Measurements from ENCODE around the gene ASTE1. TPM values are rescaled to one million over a fixed set of nuclear protein-coding genes. Genes with fewer than 3 reads are reported as not detected.
A peak's percentile ranks its signal among the peaks of the same experiment; 100 is the strongest.

Gene ASTE1
- total RNA-seq, 2 donors from 2014 or later = 24.3 to 24.4 TPM

DNA sequence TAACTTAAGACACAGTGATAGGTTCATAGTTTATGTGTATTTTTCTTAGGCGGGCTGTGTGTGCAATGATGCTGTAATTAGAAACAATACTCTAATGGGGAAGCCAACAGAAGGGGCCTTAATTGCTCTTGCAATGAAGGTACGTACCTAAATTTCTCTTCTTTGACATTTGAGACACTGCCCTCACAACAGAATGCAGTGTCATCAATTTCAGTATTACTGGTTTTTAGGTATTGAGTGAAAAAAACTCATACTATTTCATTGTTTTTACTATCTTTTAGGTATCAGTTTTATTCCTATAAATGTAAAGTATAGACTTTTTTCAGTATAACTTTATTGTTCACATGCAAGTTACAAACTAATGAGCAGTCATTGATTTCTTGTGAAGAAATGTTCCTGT lies 59.3 kb downstream of the ASTE1 start:
- Mint-ChIP-seq H3K27me3 (no peaks in the 10 kb centered on the region), H3K4me1 (peaks cover 5% of the 10 kb centered on the region), H3K36me3 (ENCODE audit: low read depth) (peaks cover 20% of the 10 kb centered on the region), H3K4me3 (no peak overlapping the region), H3K27ac (no peak overlapping the region)
- DNase-seq (no peak), ATAC-seq (no peak)
- H3K9me3 ChIP-seq (ENCODE audit: control insufficient read depth, low read length, poor library complexity, severe bottlenecking) = no peaks in the 10 kb centered on the region

GRCh38 chr3:130963878-130964277 lies 62.7 kb downstream of the ASTE1 start:
- H3K36me3 Mint-ChIP-seq (ENCODE audit: low read depth) = peaks cover 28% of the 10 kb centered on the region
- ATAC-seq = no peak
- peaks cover 5% of the 10 kb centered on the region for H3K4me1 Mint-ChIP-seq

More at GRCh38 chr3:130963878-130964277, 62.7 kb downstream of the ASTE1 start:
- no peaks in the 10 kb centered on the region for H3K27me3 Mint-ChIP-seq
- H3K9me3 ChIP-seq (ENCODE audit: control insufficient read depth, low read length, poor library complexity, severe bottlenecking) = no peaks in the 10 kb centered on the region
- DNase-seq = no peak
- H3K27ac Mint-ChIP-seq = peak overlapping the region; percentile 24
- no peak overlapping the region for H3K4me3 Mint-ChIP-seq

Other genes starting within 250 kb of the ASTE1 start
- 10 to 100 TPM; 57.9 to 60.0 TPM for gene ATP2C1, start 132.7 kb downstream of the ASTE1 start, total RNA-seq
- 1 to 10 TPM; 6.4 to 9.7 TPM for gene NEK11, start 52 bp upstream of the ASTE1 start, total RNA-seq

Measured in T-helper 17 cell (primary cell).